GM23338 (cell line): ENCODE data around the gene DIP2C. TPM values are rescaled to one million over a fixed set of nuclear protein-coding genes. Genes with fewer than 3 reads are reported as not detected.
"Not testable (repeated sequence)": the region's sequence is repeated elsewhere in the genome, so short reads cannot be mapped to it uniquely, and the experiment has no call there.

Source experiments
- ATAC-seq: fragments of 200-7000 bp; cut with Tn5 transposase; 3 replicates; pipeline ENCODE4 v1.9.1; 2020
- DNase-seq: peaks from one replicate; pipeline ENCODE4 v3.0.0-alpha.2; 2015; ENCODE audit warnings: low spot score
- H2AFZ ChIP-seq: fragments of 200-600 bp; sonication (generic); 2 replicates; pipeline ENCODE4 v1.8.0; 2016; ENCODE audit warnings: antibody characterized with exemption, mild to moderate bottlenecking, moderate library complexity
- H3F3A ChIP-seq: fragments of 200-600 bp; sonication (generic); replicated peaks from 2 replicates; pipeline ENCODE4 v1.8.0; 2017; ENCODE audit warnings: antibody characterized with exemption, mixed run types, low read depth
- H3K27ac ChIP-seq: fragments of 200-600 bp; sonication (generic); 2 replicates; pipeline ENCODE4 v1.6.1; 2016; ENCODE audit warnings: low read depth
- H3K27me3 ChIP-seq: fragments of 200-600 bp; sonication (generic); 2 replicates; pipeline ENCODE4 v1.8.0; 2016; ENCODE audit warnings: mild to moderate bottlenecking, mixed run types, moderate library complexity; ENCODE audit not compliant: insufficient read depth
- H3K36me3 ChIP-seq: fragments of 200-600 bp; sonication (generic); 2 replicates; pipeline ENCODE4 v1.8.0; 2016; ENCODE audit warnings: mild to moderate bottlenecking; ENCODE audit not compliant: insufficient read depth
- H3K4me1 ChIP-seq: fragments of 200-600 bp; sonication (generic); 2 replicates; pipeline ENCODE4 v1.8.0; 2016; ENCODE audit warnings: mild to moderate bottlenecking, moderate library complexity; ENCODE audit not compliant: insufficient read depth
- H3K4me2 ChIP-seq: fragments of 200-600 bp; sonication (generic); 2 replicates; pipeline ENCODE4 v1.7.1; 2017; ENCODE audit warnings: mixed run types
- H3K4me3 ChIP-seq: fragments of 200-600 bp; sonication (generic); 2 replicates; pipeline ENCODE4 v1.6.1; 2016; ENCODE audit warnings: mixed run types
- H3K79me2 ChIP-seq: fragments of 200-600 bp; sonication (generic); replicated peaks from 2 replicates; pipeline ENCODE4 v1.8.0; 2017; ENCODE audit warnings: mild to moderate bottlenecking; ENCODE audit not compliant: insufficient read depth
- H3K9me2 ChIP-seq: fragments of 200-600 bp; sonication (generic); 2 replicates; pipeline ENCODE4 v1.8.0; 2017; ENCODE audit not compliant: insufficient read depth
- H4K20me1 ChIP-seq: fragments of 200-600 bp; sonication (generic); replicated peaks from 2 replicates; pipeline ENCODE4 v1.8.0; 2017; ENCODE audit warnings: mild to moderate bottlenecking; ENCODE audit not compliant: insufficient read depth
- H3K27ac Mint-ChIP-seq: 2 replicates; pipeline ENCODE4 v1.8.0; 2020; ENCODE audit warnings: inconsistent platforms, mild to moderate bottlenecking, moderate library complexity, mixed read lengths
- H3K27me3 Mint-ChIP-seq: 3 replicates; pipeline ENCODE4 v1.8.0; 2022; ENCODE audit warnings: low read depth, mild to moderate bottlenecking, moderate library complexity, mixed read lengths, inconsistent platforms; ENCODE audit not compliant: insufficient read depth, poor library complexity
- H3K36me3 Mint-ChIP-seq: 3 replicates; pipeline ENCODE4 v1.8.0; 2021; ENCODE audit warnings: low read depth, mild to moderate bottlenecking, inconsistent platforms, moderate library complexity, mixed read lengths
- H3K4me1 Mint-ChIP-seq: 3 replicates; pipeline ENCODE4 v1.8.0; 2020; ENCODE audit warnings: mild to moderate bottlenecking, inconsistent platforms, mixed read lengths
- H3K4me3 Mint-ChIP-seq: 3 replicates; pipeline ENCODE4 v1.8.0; 2021; ENCODE audit warnings: moderate library complexity, mild to moderate bottlenecking, inconsistent platforms, mixed read lengths
- H3K9me3 Mint-ChIP-seq: 3 replicates; pipeline ENCODE4 v1.8.0; 2020; ENCODE audit warnings: moderate library complexity, mild to moderate bottlenecking, inconsistent platforms, mixed read lengths
- EZH2 ChIP-seq: fragments of 200-600 bp; sonication (generic); IDR thresholded peaks from one replicate; pipeline ENCODE4 v1.8.0; 2017; ENCODE audit warnings: antibody characterized with exemption, mild to moderate bottlenecking, low read depth; ENCODE audit not compliant: unreplicated experiment
- EZH2phosphoT487 ChIP-seq: fragments of 200-600 bp; sonication (generic); IDR thresholded peaks from one replicate; pipeline ENCODE4 v1.8.1; 2018; ENCODE audit warnings: antibody characterized with exemption; ENCODE audit not compliant: unreplicated experiment
- NANOG ChIP-seq: IDR thresholded peaks from 2 replicates; pipeline ENCODE4 v1.6.1; 2016; ENCODE audit warnings: antibody characterized with exemption, borderline replicate concordance
- STAT1 ChIP-seq: IDR thresholded peaks from one replicate; pipeline ENCODE4 v1.6.1; 2016; ENCODE audit warnings: antibody characterized with exemption; ENCODE audit not compliant: unreplicated experiment
- polyA plus RNA-seq: library from polyadenylated mRNA; unstranded; fragments of >200 nt; fragmentation: Nextera tagmentation; extraction: Ambion mirVana; gene quantifications from 2 replicates; pipeline ENCODE4 v1.2.1, GENCODE V29; 2016
- total RNA-seq: library from RNA; depleted of rRNA; stranded (reverse); fragments of >200 nt; shearing (Covaris generic); gene quantifications from 2 replicates; pipeline ENCODE4 v1.2.3, GENCODE V29; 2014
- TF ChIP-seq, protein P1 (sequence below): IDR thresholded peaks from 2 replicates; pipeline ENCODE4 v1.6.1; 2016; ENCODE audit warnings: antibody characterized with exemption
- TF ChIP-seq, protein P2 (sequence below), 2 experiments: fragments of 200-600 bp in 1 of 2; sonication (generic) in 1 of 2; conservative IDR thresholded peaks; 2 replicates each; pipeline versions ENCODE4 v1.5.1 to v1.6.1; 2016 to 2017; ENCODE audit warnings: antibody characterized with exemption in 2 of 2, low read depth in 2 of 2, mild to moderate bottlenecking in 2 of 2, moderate library complexity in 1 of 2
- TF ChIP-seq, protein P3 (sequence below): IDR thresholded peaks from one replicate; pipeline ENCODE4 v1.6.1; 2018; ENCODE audit warnings: antibody characterized with exemption; ENCODE audit not compliant: unreplicated experiment

The DIP2C gene
- total and polyA plus RNA-seq, 2 experiments from 2014 or later = 5.1 to 7.7 TPM

GRCh38 chr10:533186-533585 is 156.3 kb downstream of the DIP2C start:
- ATAC-seq = no peak
- Histone ChIP-seq H3K27ac (no peak overlapping the region), H3F3A (no peaks in the 10 kb centered on the region), H3K36me3 (no peaks in the 10 kb centered on the region), H3K4me2 (no peak overlapping the region), H3K4me1 (no peaks in the 10 kb centered on the region), H3K9me2 (no peaks in the 10 kb centered on the region), H3K27me3 (no peaks in the 10 kb centered on the region), H4K20me1 (no peaks in the 10 kb centered on the region; the same call in 1 of the 2 replicates), H2AFZ (no peak overlapping the region), H3K79me2 (0 out of 2 replicates have a peak, but pooled peaks cover 1% of the 10 kb centered on the region), H3K4me3 (no peak overlapping the region)
- Mint-ChIP-seq H3K9me3 (no peaks in the 10 kb centered on the region), H3K27ac (no peak overlapping the region), H3K4me3 (no peak overlapping the region), H3K4me1 (peaks cover 11% of the 10 kb centered on the region), H3K27me3 (peaks cover 7% of the 10 kb centered on the region), H3K36me3 (no peaks in the 10 kb centered on the region)
- no peak for DNase-seq
- TF ChIP-seq, protein P1, sequence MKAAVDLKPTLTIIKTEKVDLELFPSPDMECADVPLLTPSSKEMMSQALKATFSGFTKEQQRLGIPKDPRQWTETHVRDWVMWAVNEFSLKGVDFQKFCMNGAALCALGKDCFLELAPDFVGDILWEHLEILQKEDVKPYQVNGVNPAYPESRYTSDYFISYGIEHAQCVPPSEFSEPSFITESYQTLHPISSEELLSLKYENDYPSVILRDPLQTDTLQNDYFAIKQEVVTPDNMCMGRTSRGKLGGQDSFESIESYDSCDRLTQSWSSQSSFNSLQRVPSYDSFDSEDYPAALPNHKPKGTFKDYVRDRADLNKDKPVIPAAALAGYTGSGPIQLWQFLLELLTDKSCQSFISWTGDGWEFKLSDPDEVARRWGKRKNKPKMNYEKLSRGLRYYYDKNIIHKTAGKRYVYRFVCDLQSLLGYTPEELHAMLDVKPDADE = no peak
- TF ChIP-seq STAT1 (no peak), EZH2phosphoT487 (no peak), EZH2 (no peak), NANOG (no peak)
- TF ChIP-seq, protein P2, sequence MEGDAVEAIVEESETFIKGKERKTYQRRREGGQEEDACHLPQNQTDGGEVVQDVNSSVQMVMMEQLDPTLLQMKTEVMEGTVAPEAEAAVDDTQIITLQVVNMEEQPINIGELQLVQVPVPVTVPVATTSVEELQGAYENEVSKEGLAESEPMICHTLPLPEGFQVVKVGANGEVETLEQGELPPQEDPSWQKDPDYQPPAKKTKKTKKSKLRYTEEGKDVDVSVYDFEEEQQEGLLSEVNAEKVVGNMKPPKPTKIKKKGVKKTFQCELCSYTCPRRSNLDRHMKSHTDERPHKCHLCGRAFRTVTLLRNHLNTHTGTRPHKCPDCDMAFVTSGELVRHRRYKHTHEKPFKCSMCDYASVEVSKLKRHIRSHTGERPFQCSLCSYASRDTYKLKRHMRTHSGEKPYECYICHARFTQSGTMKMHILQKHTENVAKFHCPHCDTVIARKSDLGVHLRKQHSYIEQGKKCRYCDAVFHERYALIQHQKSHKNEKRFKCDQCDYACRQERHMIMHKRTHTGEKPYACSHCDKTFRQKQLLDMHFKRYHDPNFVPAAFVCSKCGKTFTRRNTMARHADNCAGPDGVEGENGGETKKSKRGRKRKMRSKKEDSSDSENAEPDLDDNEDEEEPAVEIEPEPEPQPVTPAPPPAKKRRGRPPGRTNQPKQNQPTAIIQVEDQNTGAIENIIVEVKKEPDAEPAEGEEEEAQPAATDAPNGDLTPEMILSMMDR (conservative IDR thresholded peaks at IDR 0.05; ENCODE audit: low read depth in 2 of 2) = no peak
- TF ChIP-seq, protein P3, sequence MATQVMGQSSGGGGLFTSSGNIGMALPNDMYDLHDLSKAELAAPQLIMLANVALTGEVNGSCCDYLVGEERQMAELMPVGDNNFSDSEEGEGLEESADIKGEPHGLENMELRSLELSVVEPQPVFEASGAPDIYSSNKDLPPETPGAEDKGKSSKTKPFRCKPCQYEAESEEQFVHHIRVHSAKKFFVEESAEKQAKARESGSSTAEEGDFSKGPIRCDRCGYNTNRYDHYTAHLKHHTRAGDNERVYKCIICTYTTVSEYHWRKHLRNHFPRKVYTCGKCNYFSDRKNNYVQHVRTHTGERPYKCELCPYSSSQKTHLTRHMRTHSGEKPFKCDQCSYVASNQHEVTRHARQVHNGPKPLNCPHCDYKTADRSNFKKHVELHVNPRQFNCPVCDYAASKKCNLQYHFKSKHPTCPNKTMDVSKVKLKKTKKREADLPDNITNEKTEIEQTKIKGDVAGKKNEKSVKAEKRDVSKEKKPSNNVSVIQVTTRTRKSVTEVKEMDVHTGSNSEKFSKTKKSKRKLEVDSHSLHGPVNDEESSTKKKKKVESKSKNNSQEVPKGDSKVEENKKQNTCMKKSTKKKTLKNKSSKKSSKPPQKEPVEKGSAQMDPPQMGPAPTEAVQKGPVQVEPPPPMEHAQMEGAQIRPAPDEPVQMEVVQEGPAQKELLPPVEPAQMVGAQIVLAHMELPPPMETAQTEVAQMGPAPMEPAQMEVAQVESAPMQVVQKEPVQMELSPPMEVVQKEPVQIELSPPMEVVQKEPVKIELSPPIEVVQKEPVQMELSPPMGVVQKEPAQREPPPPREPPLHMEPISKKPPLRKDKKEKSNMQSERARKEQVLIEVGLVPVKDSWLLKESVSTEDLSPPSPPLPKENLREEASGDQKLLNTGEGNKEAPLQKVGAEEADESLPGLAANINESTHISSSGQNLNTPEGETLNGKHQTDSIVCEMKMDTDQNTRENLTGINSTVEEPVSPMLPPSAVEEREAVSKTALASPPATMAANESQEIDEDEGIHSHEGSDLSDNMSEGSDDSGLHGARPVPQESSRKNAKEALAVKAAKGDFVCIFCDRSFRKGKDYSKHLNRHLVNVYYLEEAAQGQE = no peak

- not testable (repeated sequence) for H3K36me3 ChIP-seq, H3K36me3 Mint-ChIP-seq, H3K27ac Mint-ChIP-seq, ATAC-seq, H3K9me3 Mint-ChIP-seq, H3K4me1 ChIP-seq, DNase-seq, H4K20me1 ChIP-seq, H3K27me3 Mint-ChIP-seq, H3F3A ChIP-seq, H3K27me3 ChIP-seq, H3K4me3 ChIP-seq, H3K9me2 ChIP-seq, H2AFZ ChIP-seq, H3K27ac ChIP-seq, H3K79me2 ChIP-seq, H3K4me2 ChIP-seq, H3K4me3 Mint-ChIP-seq
- peaks cover 11% of the 10 kb centered on the region for H3K4me1 Mint-ChIP-seq
Observed at GRCh38 chr10:532331-532730, 157.1 kb downstream of the DIP2C start.
